ENCODE measurements around the gene TIAM2. TPM values are rescaled to one million over a fixed set of nuclear protein-coding genes. Genes with fewer than 3 reads are reported as not detected.
A peak's percentile ranks its signal among the peaks of the same experiment; 100 is the strongest.
"Not testable (repeated sequence)": the region's sequence is repeated elsewhere in the genome, so short reads cannot be mapped to it uniquely, and the experiment has no call there.

The TIAM2 gene
- polyA plus RNA-seq, 1 experiment: 12.6 TPM

DNA sequence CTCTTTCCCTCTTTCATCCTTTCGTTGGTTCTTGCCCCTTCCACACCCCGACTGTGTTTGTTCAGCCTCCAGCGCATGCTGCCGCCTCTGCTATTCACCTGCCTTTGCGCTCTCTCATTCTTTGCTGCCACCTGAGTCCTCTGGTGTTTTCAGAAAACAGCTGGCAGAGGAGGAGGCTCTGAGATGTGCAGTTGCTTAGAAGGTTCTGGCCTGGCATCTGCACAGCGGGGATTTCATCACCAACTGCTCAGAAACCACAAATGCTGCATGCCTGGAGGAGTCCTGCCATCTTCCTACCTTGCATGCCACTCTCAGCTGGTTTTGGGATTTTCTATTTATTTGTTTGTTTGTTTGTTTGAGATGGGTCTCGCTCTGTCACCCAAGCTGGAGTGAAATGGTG lies 229.5 kb downstream of the TIAM2 start:
- ChIA-PET CTCF (no interaction called here), POLR2A (interaction anchor here (1.1 kb wide), 1 partner anchor 36 kb away, joined by 3 read pairs; no protein-coding TSS in a partner anchor)
- Histone ChIP-seq H3K4me3 (ENCODE audit: low read depth, low read length) (no peak overlapping the region), H3K27me3 (ENCODE audit: control insufficient read depth, insufficient read depth, low read length) (no peaks in the 10 kb centered on the region), H3K27ac (ENCODE audit: low read depth, low read length) (peak overlapping the region; percentile 25), H3K9me3 (ENCODE audit: control insufficient read depth, insufficient read depth, low read length) (no peaks in the 10 kb centered on the region; the same call in 1 of the 2 replicates)
- TF ChIP-seq, protein P1, sequence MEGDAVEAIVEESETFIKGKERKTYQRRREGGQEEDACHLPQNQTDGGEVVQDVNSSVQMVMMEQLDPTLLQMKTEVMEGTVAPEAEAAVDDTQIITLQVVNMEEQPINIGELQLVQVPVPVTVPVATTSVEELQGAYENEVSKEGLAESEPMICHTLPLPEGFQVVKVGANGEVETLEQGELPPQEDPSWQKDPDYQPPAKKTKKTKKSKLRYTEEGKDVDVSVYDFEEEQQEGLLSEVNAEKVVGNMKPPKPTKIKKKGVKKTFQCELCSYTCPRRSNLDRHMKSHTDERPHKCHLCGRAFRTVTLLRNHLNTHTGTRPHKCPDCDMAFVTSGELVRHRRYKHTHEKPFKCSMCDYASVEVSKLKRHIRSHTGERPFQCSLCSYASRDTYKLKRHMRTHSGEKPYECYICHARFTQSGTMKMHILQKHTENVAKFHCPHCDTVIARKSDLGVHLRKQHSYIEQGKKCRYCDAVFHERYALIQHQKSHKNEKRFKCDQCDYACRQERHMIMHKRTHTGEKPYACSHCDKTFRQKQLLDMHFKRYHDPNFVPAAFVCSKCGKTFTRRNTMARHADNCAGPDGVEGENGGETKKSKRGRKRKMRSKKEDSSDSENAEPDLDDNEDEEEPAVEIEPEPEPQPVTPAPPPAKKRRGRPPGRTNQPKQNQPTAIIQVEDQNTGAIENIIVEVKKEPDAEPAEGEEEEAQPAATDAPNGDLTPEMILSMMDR (IDR thresholded peaks at IDR 0.05; ENCODE audit: low read depth, low read length): no peak
- no peak for DNase-seq (ENCODE audit: low read depth, low spot score)

DNA sequence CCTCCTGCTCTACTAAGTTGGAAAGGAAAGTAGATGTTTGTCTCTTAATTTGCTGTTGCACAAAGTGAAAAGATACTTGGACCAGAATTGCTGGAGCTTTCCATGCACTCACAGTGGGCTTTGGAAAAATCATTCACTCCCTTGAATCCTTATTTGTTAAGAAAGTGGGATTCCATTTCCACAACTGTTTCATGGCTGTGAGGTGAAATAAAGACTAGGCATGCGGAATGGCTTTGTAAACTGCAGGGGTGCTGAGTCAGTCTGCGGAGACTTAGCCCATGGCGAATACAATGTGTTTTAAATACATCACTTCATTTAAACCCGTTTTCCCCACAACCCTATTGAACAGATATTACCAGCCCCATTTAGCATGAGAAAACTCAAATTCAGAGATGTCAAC lies 231.9 kb downstream of the TIAM2 start:
- TF ChIP-seq, protein P1 (IDR thresholded peaks at IDR 0.05; ENCODE audit: low read depth, low read length): no peak
- ChIA-PET CTCF (no interaction called here), POLR2A (no interaction called here)
- Histone ChIP-seq H3K4me3 (ENCODE audit: low read depth, low read length) (no peak overlapping the region), H3K27me3 (ENCODE audit: control insufficient read depth, insufficient read depth, low read length) (no peaks in the 10 kb centered on the region), H3K27ac (ENCODE audit: low read depth, low read length) (no peak overlapping the region), H3K9me3 (ENCODE audit: control insufficient read depth, insufficient read depth, low read length) (no peaks in the 10 kb centered on the region; the same call in 1 of the 2 replicates)
- DNase-seq (ENCODE audit: low read depth, low spot score): no peak

DNA sequence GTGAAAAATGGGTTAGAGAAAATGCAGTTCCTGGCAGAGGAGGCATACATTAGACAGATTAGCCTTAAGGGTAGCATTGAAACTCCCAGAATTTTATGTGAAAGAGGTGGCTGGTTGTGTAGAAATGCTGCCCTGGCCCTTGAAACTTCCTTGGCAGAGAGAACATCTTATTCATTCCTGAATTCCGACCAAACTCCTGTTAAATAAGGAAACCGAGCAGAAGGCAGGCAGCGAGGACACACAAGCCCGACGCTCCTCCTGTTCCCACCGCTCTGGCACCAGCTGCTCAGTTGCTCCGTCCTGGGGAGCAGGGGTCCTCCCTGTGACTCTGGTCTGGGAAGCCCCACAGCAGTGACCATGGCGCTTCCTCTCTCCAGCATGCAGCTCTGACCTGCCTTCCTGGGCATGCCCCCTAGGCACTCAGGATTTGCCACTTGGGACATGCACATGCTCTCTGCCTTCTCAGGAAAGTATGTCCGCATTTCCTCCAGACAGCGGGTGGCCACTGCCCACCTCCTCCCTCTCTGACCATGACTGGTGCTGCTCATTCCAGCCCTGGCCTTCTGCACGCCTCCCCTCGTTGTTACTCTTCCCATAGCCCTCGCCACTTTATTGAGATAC lies 233.5 kb downstream of the TIAM2 start:
- Histone ChIP-seq H3K27me3 (ENCODE audit: control insufficient read depth, insufficient read depth, low read length) (no peaks in the 10 kb centered on the region), H3K4me3 (ENCODE audit: low read depth, low read length) (no peak overlapping the region), H3K27ac (ENCODE audit: low read depth, low read length) (no peak overlapping the region), H3K9me3 (ENCODE audit: control insufficient read depth, insufficient read depth, low read length) (no peaks in the 10 kb centered on the region; the same call in 1 of the 2 replicates)
- DNase-seq (ENCODE audit: low read depth, low spot score): no peak
- ChIA-PET CTCF (no interaction called here), POLR2A (no interaction called here)
- TF ChIP-seq, protein P1 (IDR thresholded peaks at IDR 0.05; ENCODE audit: low read depth, low read length): no peak

DNA sequence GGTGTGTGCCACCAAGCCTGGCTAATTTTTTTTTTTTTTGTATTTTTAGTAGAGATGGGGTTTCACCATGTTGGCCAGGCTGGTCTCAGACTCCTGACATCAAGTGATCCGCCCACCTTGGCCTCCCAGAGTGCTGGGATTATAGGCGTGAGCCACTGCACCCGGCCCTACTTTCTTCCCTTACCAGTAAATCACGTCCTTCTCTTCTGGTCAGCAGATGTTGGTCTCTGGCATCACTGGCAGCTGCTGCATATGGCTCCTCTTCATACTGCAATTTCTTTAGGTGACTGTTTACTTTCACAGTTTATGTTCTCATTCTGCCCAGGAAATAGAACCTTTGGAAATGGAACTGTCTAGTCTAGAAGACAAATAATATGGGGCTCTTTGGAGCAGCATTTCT lies 235.9 kb downstream of the TIAM2 start:
- POLR2A ChIA-PET; H3K27me3 ChIP-seq (ENCODE audit: control insufficient read depth, insufficient read depth, low read length); DNase-seq (ENCODE audit: low read depth, low spot score); H3K27ac ChIP-seq (ENCODE audit: low read depth, low read length); H3K9me3 ChIP-seq (ENCODE audit: control insufficient read depth, insufficient read depth, low read length); H3K4me3 ChIP-seq (ENCODE audit: low read depth, low read length): not testable (repeated sequence)
- CTCF ChIA-PET: interaction anchor here (1.0 to 1.3 kb wide), 2 partner anchors 17 to 363 kb away, joined by 4 read pairs; no protein-coding TSS in a partner anchor

DNA sequence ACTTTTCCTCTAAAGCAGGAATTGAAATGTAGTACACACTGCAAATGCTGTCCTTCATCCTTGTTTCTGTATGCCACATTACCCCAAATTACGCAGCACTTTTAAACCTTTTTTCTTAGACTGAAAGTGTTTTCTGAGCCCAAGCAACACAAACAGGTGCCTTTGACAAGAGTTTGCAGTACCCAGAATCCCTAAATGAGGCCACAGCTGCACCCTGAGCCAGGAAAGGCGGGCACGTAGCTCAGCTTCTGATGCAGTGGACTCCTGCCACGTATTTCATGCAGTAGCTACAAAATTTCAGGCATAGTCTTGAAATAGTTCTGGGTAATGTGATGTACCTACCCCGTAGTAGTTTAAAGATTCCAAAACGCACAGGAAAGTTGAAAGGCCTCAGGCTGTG lies 237.7 kb downstream of the TIAM2 start:
- Histone ChIP-seq H3K27me3 (ENCODE audit: control insufficient read depth, insufficient read depth, low read length) (no peaks in the 10 kb centered on the region), H3K27ac (ENCODE audit: low read depth, low read length) (no peak overlapping the region), H3K4me3 (ENCODE audit: low read depth, low read length) (no peak overlapping the region), H3K9me3 (ENCODE audit: control insufficient read depth, insufficient read depth, low read length) (peaks cover 6% of the 10 kb centered on the region)
- POLR2A ChIA-PET: no interaction called here
- TF ChIP-seq, protein P1 (IDR thresholded peaks at IDR 0.05; ENCODE audit: low read depth, low read length): no peak
- DNase-seq (ENCODE audit: low read depth, low spot score): no peak
- CTCF ChIA-PET: no interaction called here
